A549 treated with CpdA at 1 μM for 4 hours (cell line): ENCODE results near the gene ADAMTS4. TPM values are rescaled to one million over a fixed set of nuclear protein-coding genes. Genes with fewer than 3 reads are reported as not detected.

Source experiments
- total RNA-seq: library from RNA; stranded (reverse); fragments of 200-300 nt; extraction: Qiagen RNA extraction; gene quantifications from 5 replicates; pipeline ENCODE4 v1.2.3, GENCODE V29; 2022; ENCODE audit warnings: low read depth

ADAMTS4 gene
- total RNA-seq: 0.01 TPM in 1 of 5 replicates, not detected in the others

GRCh38 chr1:161198897-161199431, at the start of gene ADAMTS4:
TSS of gene ADAMTS4 (minus strand) at chr1:161199054. CDS start at chr1:161198627, 427 bp downstream.

GRCh38 chr1:161238039-161238473, 39.2 kb upstream of the ADAMTS4 start, which contains the start of gene NR1I3:
TSS of gene NR1I3 (minus strand) at chr1:161238203. CDS start at chr1:161236565, 1,638 bp downstream.

GRCh38 chr1:161225534-161226319, 26.9 kb upstream of the ADAMTS4 start, which contains the start of gene TOMM40L:
TSS of gene TOMM40L (plus strand) at chr1:161226060. CDS start at chr1:161226490, 430 bp downstream.

GRCh38 chr1:161215076-161215475, 16.2 kb upstream of the ADAMTS4 start, which contains the start of gene FCER1G:
TSS of gene FCER1G (plus strand) at chr1:161215295. CDS start at chr1:161215322, 27 bp downstream.

DNA sequence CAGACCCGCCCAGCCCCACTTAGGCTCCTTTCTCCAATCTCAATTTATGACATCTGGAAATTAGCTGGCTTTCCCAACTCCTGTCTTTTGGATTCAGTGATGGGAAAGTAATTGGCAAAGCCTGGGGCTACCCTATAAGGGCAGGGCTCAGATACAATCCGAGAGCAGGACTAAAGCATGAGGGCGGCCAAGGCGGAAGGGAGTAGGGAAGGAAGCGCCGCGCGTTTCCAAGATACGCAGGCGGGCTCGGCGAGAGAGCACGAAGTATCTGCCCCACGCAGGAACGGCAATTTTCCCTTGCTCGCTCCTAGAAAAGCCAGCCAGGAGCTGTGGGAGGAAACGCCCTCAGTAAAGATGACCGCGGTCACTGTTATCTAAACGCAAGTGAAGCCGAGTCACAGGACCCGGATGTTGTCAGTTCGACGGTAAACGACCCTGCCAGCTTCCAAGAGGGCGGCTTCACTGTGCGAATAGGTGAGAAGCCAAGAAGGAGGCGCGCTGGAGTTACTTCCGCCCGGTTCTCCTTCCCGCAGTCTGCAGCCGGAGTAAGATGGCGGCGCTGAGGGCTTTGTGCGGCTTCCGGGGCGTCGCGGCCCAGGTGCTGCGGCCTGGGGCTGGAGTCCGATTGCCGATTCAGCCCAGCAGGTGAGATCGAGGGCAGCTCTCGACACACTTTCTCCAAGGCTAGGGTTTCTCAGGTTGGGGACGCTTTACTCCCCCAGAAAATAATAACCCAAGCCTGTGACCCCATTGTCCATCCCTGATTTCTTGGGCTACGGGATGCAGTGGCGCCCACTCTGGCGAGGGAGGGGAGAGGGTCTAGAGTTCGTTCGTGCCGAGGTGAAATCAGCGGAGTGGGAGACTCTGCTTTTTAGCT, 3.2 kb upstream of the ADAMTS4 start, which contains the start of gene NDUFS2:
NDUFS2 (plus strand) TSS at position 532 of the 877 bp plus-strand sequence; CDS start at position 551, 19 bp downstream.

GRCh38 chr1:161177112-161177935, 21.5 kb downstream of the ADAMTS4 start, which contains the start of gene B4GALT3:
TSS of gene B4GALT3 (minus strand) at chr1:161177507. CDS start at chr1:161176060, 1,447 bp downstream.

GRCh38 chr1:161165742-161166668, 32.8 kb downstream of the ADAMTS4 start, which contains the start of gene PPOX:
TSS of gene PPOX (plus strand) at chr1:161166426. CDS start at chr1:161166848, 422 bp downstream.

DNA sequence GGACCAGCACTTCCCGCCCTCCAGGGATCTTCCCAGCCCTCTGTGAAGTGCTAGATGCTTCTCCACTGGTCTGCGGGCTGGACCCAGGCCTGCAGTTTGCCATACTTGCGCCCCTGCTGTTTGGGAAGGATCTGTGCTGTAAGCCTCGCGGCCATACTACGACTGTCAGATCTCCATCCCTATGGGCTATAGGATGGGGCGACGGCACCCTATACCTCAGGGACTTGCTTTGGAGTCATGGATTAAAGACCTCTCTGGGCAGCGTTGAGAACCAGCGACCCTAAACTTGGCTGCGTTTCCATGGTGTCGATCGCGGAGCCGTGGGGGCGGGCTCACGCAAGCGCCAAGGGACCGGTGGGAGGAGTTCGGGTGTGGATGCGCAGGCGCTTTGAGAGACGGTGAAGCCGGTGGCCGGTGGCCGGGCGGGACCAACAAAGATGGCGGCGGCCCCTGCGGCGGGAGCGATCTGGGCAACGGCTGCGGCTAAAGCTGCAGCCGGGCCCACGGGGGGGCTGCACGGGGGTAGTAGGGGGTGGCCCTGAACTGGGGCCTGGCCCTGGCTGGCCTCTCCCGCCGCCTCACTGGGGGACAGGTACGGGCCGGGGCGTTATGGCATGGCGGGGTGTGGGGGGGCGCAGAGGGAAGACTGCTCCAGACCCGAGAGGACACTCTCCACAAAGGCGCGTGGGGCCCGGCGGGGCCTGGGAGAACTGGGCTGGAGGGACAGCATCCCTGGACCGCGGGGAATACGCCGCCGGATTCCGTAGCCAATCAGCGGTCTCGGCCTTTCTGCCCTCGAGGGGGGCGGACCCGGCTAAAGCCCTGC, 39.6 kb downstream of the ADAMTS4 start, which contains the start of gene USP21:
USP21 (plus strand) TSS at position 414 of the 826 bp plus-strand sequence. CDS start 1,141 bp downstream, outside the sequence.

DNA sequence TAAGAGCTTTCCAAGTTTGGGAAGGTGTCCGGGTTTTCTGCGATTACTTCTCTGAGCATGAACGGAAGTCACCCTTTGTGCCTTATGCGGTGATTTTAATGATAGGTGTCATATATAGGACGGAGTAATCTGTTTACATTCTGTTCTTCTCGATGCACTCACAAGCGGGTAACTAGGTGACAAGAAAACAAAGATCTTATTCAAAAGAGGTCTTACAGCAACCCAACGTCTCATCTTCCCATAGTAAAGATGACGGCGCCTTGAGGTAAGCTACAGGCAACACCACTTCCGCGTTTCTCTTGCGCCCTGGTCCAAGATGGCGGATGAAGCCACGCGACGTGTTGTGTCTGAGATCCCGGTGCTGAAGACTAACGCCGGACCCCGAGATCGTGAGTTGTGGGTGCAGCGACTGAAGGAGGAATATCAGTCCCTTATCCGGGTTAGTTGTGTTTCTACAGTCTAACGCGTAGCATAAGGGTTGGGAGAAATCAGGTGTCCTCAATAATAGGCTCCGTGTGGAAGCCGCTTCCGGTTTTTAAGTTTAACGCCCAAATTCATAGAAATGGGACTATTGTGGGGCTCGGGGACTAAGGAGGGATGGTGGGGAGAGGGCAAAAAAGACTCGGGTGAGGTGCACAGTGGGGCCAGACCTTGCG, 45.0 kb downstream of the ADAMTS4 start, which contains the start of gene UFC1:
UFC1 (plus strand) TSS at position 297 of the 656 bp plus-strand sequence; CDS start at position 317, 20 bp downstream.

Other genes starting within 250 kb of the ADAMTS4 start
- 0.16 TPM in 1 of 5 replicates, not detected in the others for gene ITLN2, start 244.2 kb downstream of the ADAMTS4 start, total RNA-seq
- gene F11R, start 177.9 kb downstream of the ADAMTS4 start, total RNA-seq: 42.3 to 56.2 TPM (median 52.6 TPM) in 5 replicates
- 0.25 to 0.52 TPM (median 0.40 TPM) in 4 of 5 replicates, not detected in the other for gene TSTD1, start 160.1 kb downstream of the ADAMTS4 start, total RNA-seq
- 51.2 to 62.5 TPM (median 55.3 TPM) in 5 replicates for gene USF1, start 153.1 kb downstream of the ADAMTS4 start, total RNA-seq
- gene ARHGAP30, start 129.2 kb downstream of the ADAMTS4 start, total RNA-seq: 0.05 to 0.19 TPM (median 0.11 TPM) in 4 of 5 replicates, not detected in the other
- gene NECTIN4, start 109.5 kb downstream of the ADAMTS4 start, total RNA-seq: 1.2 to 2.2 TPM (median 1.3 TPM) in 5 replicates
- gene KLHDC9, start 100.7 kb downstream of the ADAMTS4 start, total RNA-seq: 0.76 to 2.3 TPM (median 1.9 TPM) in 5 replicates
- 121 to 142 TPM (median 125 TPM) in 5 replicates for gene PFDN2, start 81.0 kb downstream of the ADAMTS4 start, total RNA-seq
- gene NIT1, start 80.9 kb downstream of the ADAMTS4 start, total RNA-seq: 29.0 to 36.5 TPM (median 33.2 TPM) in 5 replicates
- 23.0 to 33.3 TPM (median 32.4 TPM) in 5 replicates for gene DEDD, start 66.4 kb downstream of the ADAMTS4 start, total RNA-seq
- gene UFC1, start 45.1 kb downstream of the ADAMTS4 start, total RNA-seq: 92.8 to 141 TPM (median 93.5 TPM) in 5 replicates
- gene USP21, start 39.6 kb downstream of the ADAMTS4 start, total RNA-seq: 18.2 to 26.4 TPM (median 23.5 TPM) in 5 replicates
- 12.9 to 16.4 TPM (median 14.2 TPM) in 5 replicates for gene PPOX, start 32.6 kb downstream of the ADAMTS4 start, total RNA-seq
- 25.3 to 32.6 TPM (median 30.6 TPM) in 5 replicates for gene B4GALT3, start 21.5 kb downstream of the ADAMTS4 start, total RNA-seq
- 79.3 to 107 TPM (median 81.5 TPM) in 5 replicates for gene NDUFS2, start 3.3 kb upstream of the ADAMTS4 start, total RNA-seq
- gene FCER1G, start 16.2 kb upstream of the ADAMTS4 start, total RNA-seq: 0.18 TPM in 1 of 5 replicates, not detected in the others
- 4.4 TPM in 1 of 5 replicates, not detected in the others for gene APOA2, start 24.6 kb upstream of the ADAMTS4 start, total RNA-seq
- 9.7 to 11.4 TPM (median 11.1 TPM) in 5 replicates for gene TOMM40L, start 27.0 kb upstream of the ADAMTS4 start, total RNA-seq
- gene NR1I3, start 39.1 kb upstream of the ADAMTS4 start, total RNA-seq: 0.03 TPM in 1 of 5 replicates, not detected in the others
- 0.07 to 0.10 TPM (median 0.09 TPM) in 3 of 5 replicates, not detected in the others for gene PCP4L1, start 59.7 kb upstream of the ADAMTS4 start, total RNA-seq
- gene MPZ, start 110.9 kb upstream of the ADAMTS4 start, total RNA-seq: 0.15 to 0.32 TPM (median 0.21 TPM) in 5 replicates
- 235 to 259 TPM (median 245 TPM) in 5 replicates for gene SDHC, start 115.3 kb upstream of the ADAMTS4 start, total RNA-seq
- 0.14 to 0.36 TPM (median 0.25 TPM) in 3 of 5 replicates, not detected in the others for gene CFAP126, start 168.8 kb upstream of the ADAMTS4 start, total RNA-seq